Liver (tissue), 9 donors: ENCODE data around the gene JPH4. TPM values are rescaled to one million over a fixed set of nuclear protein-coding genes. Genes with fewer than 3 reads are reported as not detected.

Experiments used
- DNase-seq: peaks from one replicate; pipeline ENCODE4 v3.0.0-alpha.2; 2017; ENCODE audit warnings: low spot score
- H3K27ac ChIP-seq, 2 donors: one replicate each; pipeline ENCODE4 v1.7.0; 2013; ENCODE audit warnings: inconsistent platforms in 2 of 2, low read length in 2 of 2, control low read depth in 1 of 2, low read depth in 1 of 2, mild to moderate bottlenecking in 1 of 2
- H3K27me3 ChIP-seq, 4 donors: one replicate each; pipeline versions ENCODE4 v1.6.1 to v1.7.0; 2013; ENCODE audit warnings: low read length in 3 of 4, inconsistent platforms in 1 of 4, mild to moderate bottlenecking in 1 of 4, moderate library complexity in 1 of 4; ENCODE audit not compliant: control insufficient read depth in 4 of 4, insufficient read depth in 4 of 4
- H3K36me3 ChIP-seq, 4 donors: one replicate each; pipeline versions ENCODE4 v1.6.1 to v1.7.0; 2013; ENCODE audit warnings: low read length in 3 of 4, mild to moderate bottlenecking in 3 of 4, low read depth in 1 of 4, moderate library complexity in 1 of 4; ENCODE audit not compliant: control insufficient read depth in 4 of 4, insufficient read depth in 3 of 4
- H3K4me1 ChIP-seq, 4 donors: one replicate each; pipeline versions ENCODE4 v1.6.1 to v1.7.0; 2013; ENCODE audit warnings: low read length in 3 of 4, mild to moderate bottlenecking in 3 of 4, moderate library complexity in 1 of 4; ENCODE audit not compliant: control insufficient read depth in 4 of 4, insufficient read depth in 4 of 4
- H3K4me3 ChIP-seq, 3 donors: one replicate each; pipeline versions ENCODE4 v1.6.1 to v1.7.0; 2013; ENCODE audit warnings: low read length in 3 of 3, control low read depth in 1 of 3, low read depth in 1 of 3, mild to moderate bottlenecking in 1 of 3
- H3K9ac ChIP-seq, 2 donors: one replicate each; pipeline ENCODE4 v1.7.0; 2013; ENCODE audit warnings: low read length in 2 of 2, mild to moderate bottlenecking in 2 of 2, moderate library complexity in 2 of 2, control low read depth in 1 of 2, low read depth in 1 of 2
- H3K9me3 ChIP-seq, 4 donors: one replicate each; pipeline versions ENCODE4 v1.6.1 to v1.7.0; 2013; ENCODE audit warnings: low read length in 3 of 4; ENCODE audit not compliant: control insufficient read depth in 4 of 4
- ATF3 ChIP-seq: IDR thresholded peaks from 2 replicates; pipeline ENCODE4 v1.6.1; 2016; ENCODE audit warnings: antibody characterized with exemption
- CTCF ChIP-seq: fragments of 150-350 bp; IDR thresholded peaks from 2 replicates; pipeline ENCODE4 v1.5.1; 2017; ENCODE audit warnings: improper control_type of control experiment, low read depth, low read length; ENCODE audit not compliant: missing input control
- EGR1 ChIP-seq, 2 donors: IDR thresholded peaks; 2 replicates each; pipeline ENCODE4 v1.6.1; 2016 to 2018; ENCODE audit warnings: antibody characterized with exemption in 2 of 2, low read depth in 2 of 2
- GABPA ChIP-seq, 2 donors: IDR thresholded peaks in 1 of 2; conservative IDR thresholded peaks in 1 of 2; 2 replicates each; pipeline ENCODE4 v1.6.1; 2016; ENCODE audit warnings: antibody characterized with exemption in 2 of 2, mild to moderate bottlenecking in 1 of 2, moderate library complexity in 1 of 2
- HNF4A ChIP-seq, 2 donors: conservative IDR thresholded peaks; 2 replicates each; pipeline ENCODE4 v1.6.1; 2016; ENCODE audit warnings: antibody characterized with exemption in 2 of 2, mild to moderate bottlenecking in 2 of 2
- HNF4G ChIP-seq: IDR thresholded peaks from 2 replicates; pipeline ENCODE4 v1.6.1; 2016; ENCODE audit warnings: antibody characterized with exemption
- JUND ChIP-seq, 2 donors: IDR thresholded peaks; 2 replicates each; pipeline ENCODE4 v1.6.1; 2016; ENCODE audit warnings: antibody characterized with exemption in 2 of 2
- MAX ChIP-seq: IDR thresholded peaks from 2 replicates; pipeline ENCODE4 v1.6.1; 2016; ENCODE audit warnings: antibody characterized with exemption
- RAD21 ChIP-seq, 2 donors: IDR thresholded peaks; 2 replicates each; pipeline ENCODE4 v1.6.1; 2016; ENCODE audit warnings: antibody characterized with exemption in 2 of 2, mild to moderate bottlenecking in 2 of 2
- REST ChIP-seq: IDR thresholded peaks from 2 replicates; pipeline ENCODE4 v1.6.1; 2016; ENCODE audit warnings: antibody characterized with exemption, mild to moderate bottlenecking
- RXRA ChIP-seq, 2 donors: IDR thresholded peaks; 2 replicates each; pipeline ENCODE4 v1.6.1; 2017 to 2018; ENCODE audit warnings: antibody characterized with exemption in 2 of 2, mild to moderate bottlenecking in 1 of 2
- SP1 ChIP-seq: IDR thresholded peaks from 2 replicates; pipeline ENCODE4 v1.6.1; 2018; ENCODE audit warnings: antibody characterized with exemption, mild to moderate bottlenecking
- TAF1 ChIP-seq: conservative IDR thresholded peaks from 2 replicates; pipeline ENCODE4 v1.6.1; 2016; ENCODE audit warnings: antibody characterized with exemption, mild to moderate bottlenecking
- YY1 ChIP-seq: IDR thresholded peaks from 2 replicates; pipeline ENCODE4 v1.6.1; 2016; ENCODE audit warnings: antibody characterized with exemption, mild to moderate bottlenecking
- ZBTB33 ChIP-seq: IDR thresholded peaks from 2 replicates; pipeline ENCODE4 v1.6.1; 2016; ENCODE audit warnings: antibody characterized with exemption
- WGBS: extraction: QIAGEN DNeasy Blood & Tissue Kit; methylation state at CpG from one replicate; pipeline ENCODE4 v1.1.7; 2013; 5-methylcytosine and 5-hydroxymethylcytosine counted together
- polyA plus RNA-seq, 2 donors: library from polyadenylated mRNA; stranded (reverse) in 1 of 2; unstranded in 1 of 2; fragments of 200-250 nt in 1 of 2; fragments of >200 nt in 1 of 2; fragmentation: Nextera tagmentation in 1 of 2; extraction: Ambion mirVana in 1 of 2; gene quantifications; one replicate each; pipeline versions ENCODE4 v1.2.1 to v1.2.3, GENCODE V29; 2013 to 2015
- total RNA-seq, 2 donors: library from RNA; depleted of rRNA; stranded (reverse); fragments of >200 nt; gene quantifications; one replicate each; pipeline ENCODE4 v1.2.3, GENCODE V29; 2014
- donor health status: healthy.
- donor health status: healthy.
- donor health status: healthy.
- donor health status: healthy.
- donor health status: healthy.

JPH4 gene
- total and polyA plus RNA-seq, 4 donors = 0.07 to 0.24 (median 0.16) TPM

- 95% methylated on average over 14 of the region's 14 CpGs for WGBS
- H3K4me3 ChIP-seq = no peak overlapping the region
- no peak overlapping the region for H3K9ac ChIP-seq
- TF ChIP-seq GABPA (IDR thresholded peaks at IDR 0.05 in 1 of 2, conservative IDR thresholded peaks at IDR 0.05 in 1 of 2) (no peak), SP1 (no peak), CTCF (no peak), REST (no peak), YY1 (no peak), ZBTB33 (no peak), JUND (IDR thresholded peaks at IDR 0.05) (no peak)
- no peak for DNase-seq
- H3K36me3 ChIP-seq = no peaks in the 10 kb centered on the region
- no peaks in the 10 kb centered on the region for H3K27me3 ChIP-seq
- no peak overlapping the region for H3K27ac ChIP-seq
- H3K9me3 ChIP-seq = no peaks in the 10 kb centered on the region
- H3K4me1 ChIP-seq = no peaks in the 10 kb centered on the region
Measured at GRCh38 chr14:23524954-23525353, 53.6 kb downstream of the JPH4 start.

GRCh38 chr14:23523229-23524016 is 55.2 kb downstream of the JPH4 start:
- H3K27ac ChIP-seq = no peak overlapping the region
- no peak overlapping the region for H3K9ac ChIP-seq
- H3K4me1 ChIP-seq = no peaks in the 10 kb centered on the region
- H3K36me3 ChIP-seq = no peaks in the 10 kb centered on the region
- DNase-seq = no peak
- no peaks in the 10 kb centered on the region for H3K27me3 ChIP-seq
- H3K4me3 ChIP-seq = no peak overlapping the region
- H3K9me3 ChIP-seq = no peaks in the 10 kb centered on the region
- 95% methylated on average over 16 of the region's 16 CpGs for WGBS
- TF ChIP-seq HNF4A (conservative IDR thresholded peaks at IDR 0.05) (no peak), EGR1 (IDR thresholded peaks at IDR 0.05; ENCODE audit: low read depth in 2 of 2) (no peak), SP1 (no peak), ATF3 (no peak), HNF4G (no peak), REST (no peak), ZBTB33 (no peak), TAF1 (no peak), JUND (IDR thresholded peaks at IDR 0.05) (no peak), RAD21 (IDR thresholded peaks at IDR 0.05) (no peak), YY1 (no peak), MAX (no peak), RXRA (IDR thresholded peaks at IDR 0.05) (no peak), GABPA (IDR thresholded peaks at IDR 0.05 in 1 of 2, conservative IDR thresholded peaks at IDR 0.05 in 1 of 2) (no peak)
